ENCODE data around the gene VWF. TPM values are rescaled to one million over a fixed set of nuclear protein-coding genes. Genes with fewer than 3 reads are reported as not detected.
"Not testable (repeated sequence)": the region's sequence is repeated elsewhere in the genome, so short reads cannot be mapped to it uniquely, and the experiment has no call there.

Gene VWF
- total RNA-seq, 1 experiment from 2014 or later = not detected

GRCh38 chr12:6159166-6160011 is 34.9 kb upstream of the VWF start:
- H3K9me3 ChIP-seq (ENCODE audit: low read length); POLR2A ChIA-PET (ENCODE audit: unreplicated experiment); H2AFZ ChIP-seq (ENCODE audit: low read length); ATAC-seq; H3K79me2 ChIP-seq (ENCODE audit: low read length); CTCF ChIA-PET; DNase-seq; intact Hi-C loops (cut with micrococcal nuclease); H3K9ac ChIP-seq (ENCODE audit: low read length); H3K27me3 ChIP-seq (ENCODE audit: low read length); H3K9me2 ChIP-seq (replicated peaks; ENCODE audit: low read length); H3K4me2 ChIP-seq (ENCODE audit: low read length); H3F3A ChIP-seq (ENCODE audit: low read length, unreplicated experiment); H3K4me3 ChIP-seq (ENCODE audit: low read length); H4K20me1 ChIP-seq (ENCODE audit: low read length); H3K27ac ChIP-seq (ENCODE audit: low read length); BruUV-seq (replicated peaks); H3K36me3 ChIP-seq (ENCODE audit: low read depth, low read length); H3K4me1 ChIP-seq (ENCODE audit: insufficient read depth, low read length): not testable (repeated sequence)

DNA sequence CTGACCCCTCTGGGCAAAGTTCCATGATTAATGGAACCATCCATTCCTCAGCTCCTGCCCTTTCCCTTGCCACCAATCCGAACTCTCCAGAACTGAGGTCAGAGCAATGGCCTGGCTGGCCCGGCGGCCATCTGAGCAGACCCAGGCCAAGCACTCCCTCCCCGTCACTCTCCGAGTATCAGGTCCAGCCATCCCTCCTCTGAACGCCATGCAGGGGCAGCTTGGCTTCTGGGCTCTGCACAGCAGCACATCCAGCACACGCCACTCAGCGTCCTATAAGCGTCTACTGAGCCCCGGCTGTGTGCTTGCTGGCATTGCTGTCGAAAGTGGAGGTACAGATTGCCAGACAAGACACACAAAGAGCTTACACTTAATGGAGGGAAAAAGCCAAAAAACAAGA is 34.3 kb upstream of the VWF start:
- ATAC-seq = no peak
- no peaks in the 10 kb centered on the region for H3K27me3 ChIP-seq (ENCODE audit: low read length)
- H3K9ac ChIP-seq (ENCODE audit: low read length) = no peak overlapping the region
- TF ChIP-seq CTCF (conservative IDR thresholded peaks at IDR 0.05; ENCODE audit: low read depth, low read length) (no peak), EZH2 (IDR thresholded peaks at IDR 0.05; ENCODE audit: low read length, unreplicated experiment) (no peak), EZH2phosphoT487 (IDR thresholded peaks at IDR 0.05; ENCODE audit: borderline replicate concordance, low read length) (no peak)
- H3K4me1 ChIP-seq (ENCODE audit: insufficient read depth, low read length) = no peaks in the 10 kb centered on the region
- intact Hi-C loops (cut with micrococcal nuclease) = no loop called here
- no peaks in the 10 kb centered on the region for H3F3A ChIP-seq (ENCODE audit: low read length, unreplicated experiment)
- H3K9me3 ChIP-seq (ENCODE audit: low read length) = no peaks in the 10 kb centered on the region
- ChIA-PET CTCF (no interaction called here), POLR2A (ENCODE audit: unreplicated experiment) (no interaction called here)
- H3K36me3 ChIP-seq (ENCODE audit: low read depth, low read length) = no peaks in the 10 kb centered on the region
- no TSS peak for BruUV-seq (replicated peaks)
- no peak for DNase-seq
- H3K27ac ChIP-seq (ENCODE audit: low read length) = no peak overlapping the region
- H3K79me2 ChIP-seq (ENCODE audit: low read length) = no peaks in the 10 kb centered on the region
- H3K9me2 ChIP-seq (replicated peaks; ENCODE audit: low read length) = no peaks in the 10 kb centered on the region
- no peaks in the 10 kb centered on the region for H4K20me1 ChIP-seq (ENCODE audit: low read length)
- H3K4me3 ChIP-seq (ENCODE audit: low read length) = no peak overlapping the region
- no peak overlapping the region for H3K4me2 ChIP-seq (ENCODE audit: low read length)
- H2AFZ ChIP-seq (ENCODE audit: low read length) = no peak overlapping the region

GRCh38 chr12:6158255-6158654 is 33.8 kb upstream of the VWF start:
- Histone ChIP-seq H3K4me1 (ENCODE audit: insufficient read depth, low read length) (no peaks in the 10 kb centered on the region), H3K9ac (ENCODE audit: low read length) (no peak overlapping the region), H3K4me2 (ENCODE audit: low read length) (no peak overlapping the region), H3K36me3 (ENCODE audit: low read depth, low read length) (no peaks in the 10 kb centered on the region), H3K27ac (ENCODE audit: low read length) (no peak overlapping the region), H3K9me3 (ENCODE audit: low read length) (no peaks in the 10 kb centered on the region), H3K9me2 (replicated peaks; ENCODE audit: low read length) (no peaks in the 10 kb centered on the region), H3K79me2 (ENCODE audit: low read length) (no peaks in the 10 kb centered on the region), H3K4me3 (ENCODE audit: low read length) (no peak overlapping the region), H3F3A (ENCODE audit: low read length, unreplicated experiment) (no peaks in the 10 kb centered on the region), H4K20me1 (ENCODE audit: low read length) (no peaks in the 10 kb centered on the region), H2AFZ (ENCODE audit: low read length) (no peak overlapping the region), H3K27me3 (ENCODE audit: low read length) (no peaks in the 10 kb centered on the region)
- no TSS peak for BruUV-seq (replicated peaks)
- TF ChIP-seq EZH2 (IDR thresholded peaks at IDR 0.05; ENCODE audit: low read length, unreplicated experiment) (no peak), CTCF (conservative IDR thresholded peaks at IDR 0.05; ENCODE audit: low read depth, low read length) (no peak), EZH2phosphoT487 (IDR thresholded peaks at IDR 0.05; ENCODE audit: borderline replicate concordance, low read length) (no peak)
- DNase-seq (no peak), ATAC-seq (no peak)
- ChIA-PET CTCF (no interaction called here), POLR2A (ENCODE audit: unreplicated experiment) (no interaction called here)
- intact Hi-C loops (cut with micrococcal nuclease) = no loop called here

Data from PC-3 (cell line).